Pons (tissue), 1 donor: Measurements from ENCODE around the gene UXS1.
"Not testable (repeated sequence)": the region's sequence is repeated elsewhere in the genome, so short reads cannot be mapped to it uniquely, and the experiment has no call there.

Experiments
- DNase-seq: peaks from one replicate; pipeline ENCODE4 v3.0.0-alpha.2; 2016; ENCODE audit warnings: low spot score

The UXS1 gene

GRCh38 chr2:106193977-106194778 lies at the start of gene UXS1:
Gene UXS1 (minus strand): TSS chr2:106194301. CDS start chr2:106194241, 60 bp downstream.
- DNase-seq: peak; percentile 95

GRCh38 chr2:106239491-106239890 lies 45.4 kb upstream of the UXS1 start:
- not testable (repeated sequence) for DNase-seq

DNA sequence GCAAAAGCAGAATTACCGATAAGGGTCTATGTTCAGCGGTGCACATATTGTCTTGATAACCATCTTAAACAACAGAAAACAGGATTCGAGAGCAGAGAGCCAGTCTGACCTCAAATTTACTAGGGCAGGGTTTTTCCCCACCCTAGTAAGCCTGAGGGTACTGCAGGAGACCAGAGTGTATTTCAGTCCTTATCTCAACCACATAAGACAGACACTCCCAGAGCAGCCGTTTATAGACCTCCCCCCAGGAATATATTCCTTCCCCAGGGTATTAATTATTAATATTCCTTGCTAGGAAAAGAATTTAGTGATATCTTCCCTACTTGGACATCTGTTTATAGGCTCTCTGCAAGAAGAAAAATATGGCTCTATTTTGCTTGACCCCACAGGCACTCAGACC lies 41.3 kb upstream of the UXS1 start:
- not testable (repeated sequence) for DNase-seq

GRCh38 chr2:106233350-106233706 lies 39.2 kb upstream of the UXS1 start:
- DNase-seq: no peak

GRCh38 chr2:106232638-106233349 lies 38.7 kb upstream of the UXS1 start:
- peak; percentile 24 for DNase-seq

DNA sequence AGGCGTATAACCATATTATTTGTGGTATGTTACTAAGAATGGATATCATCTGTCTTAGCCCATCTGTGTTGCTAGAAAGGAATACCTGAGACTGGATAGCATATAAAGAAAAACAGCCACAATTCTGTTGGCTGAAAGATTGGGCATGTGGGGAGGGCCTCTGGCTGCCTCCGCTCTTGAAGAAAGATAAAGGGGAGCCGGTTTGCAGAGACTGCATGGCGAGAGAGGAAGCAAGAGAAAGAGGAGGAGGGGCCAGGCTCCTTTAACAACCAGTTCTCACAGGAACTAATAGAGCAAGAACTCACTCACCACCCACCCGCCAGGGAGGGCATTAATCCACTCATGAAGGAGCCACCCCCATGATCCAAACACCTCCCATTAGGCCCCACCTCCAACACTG lies 29.2 kb upstream of the UXS1 start:
- no peak for DNase-seq

DNA sequence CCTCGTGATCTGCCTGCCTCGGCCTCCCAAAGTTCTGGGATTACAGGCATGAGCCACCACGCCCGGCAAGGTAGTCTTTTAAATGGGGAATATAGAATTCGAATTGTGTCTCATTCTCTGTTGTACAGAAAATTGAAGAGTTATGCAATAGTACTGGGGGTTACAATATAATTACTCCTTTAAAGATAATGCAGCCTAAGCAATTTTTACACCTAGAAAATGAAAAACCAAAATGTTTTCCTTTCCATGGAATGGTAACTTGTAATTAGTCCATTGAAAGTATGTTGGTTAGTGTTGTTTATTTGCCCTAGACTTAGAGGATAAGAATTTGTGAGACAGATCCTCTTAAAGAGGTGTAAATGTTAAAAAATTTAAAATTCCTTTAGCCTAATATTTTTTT lies 28.0 kb upstream of the UXS1 start:
- not testable (repeated sequence) for DNase-seq

GRCh38 chr2:106219813-106220212 lies 25.7 kb upstream of the UXS1 start:
- no peak for DNase-seq

DNA sequence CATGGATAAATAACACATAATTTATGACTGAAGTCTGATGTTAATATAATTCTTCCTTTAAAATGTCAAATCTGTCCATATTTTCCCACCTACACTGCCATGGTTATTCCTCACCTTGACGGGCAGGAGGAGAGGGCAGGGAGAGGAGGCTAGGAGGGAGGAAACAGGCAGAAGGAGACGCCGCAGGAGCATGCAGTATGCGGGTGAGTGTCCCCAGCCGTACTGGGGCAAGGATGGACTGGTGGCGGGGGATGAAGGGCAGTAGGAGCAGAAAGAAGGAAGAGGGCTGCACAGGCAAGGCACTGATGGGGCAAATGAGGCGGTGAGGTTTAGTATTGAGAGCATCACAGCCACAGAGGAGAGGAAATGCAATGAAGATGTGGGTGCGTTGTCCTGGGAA lies 25.1 kb upstream of the UXS1 start:
- DNase-seq: not testable (repeated sequence)

GRCh38 chr2:106208874-106209273 lies 14.8 kb upstream of the UXS1 start:
- DNase-seq: no peak

DNA sequence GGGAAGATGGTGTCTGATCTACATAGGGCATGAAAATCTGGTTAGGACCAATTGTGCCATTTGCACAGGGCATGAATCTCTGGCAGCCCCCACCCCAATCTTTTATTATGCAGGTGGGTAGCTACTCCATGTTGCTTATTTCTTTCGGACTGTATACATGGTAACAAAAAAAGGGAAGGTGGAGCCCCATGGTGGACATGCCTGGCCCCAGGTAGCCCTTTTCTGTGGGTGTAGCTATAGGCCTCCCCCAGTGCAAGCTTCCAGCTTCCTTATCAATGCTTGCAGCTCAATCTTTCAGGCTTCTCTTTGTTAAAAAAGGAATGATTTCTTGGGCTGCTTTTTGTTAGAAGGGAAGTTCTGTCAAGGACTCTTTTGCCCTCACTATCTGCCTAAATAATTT lies 14.3 kb upstream of the UXS1 start:
- no peak for DNase-seq

DNA sequence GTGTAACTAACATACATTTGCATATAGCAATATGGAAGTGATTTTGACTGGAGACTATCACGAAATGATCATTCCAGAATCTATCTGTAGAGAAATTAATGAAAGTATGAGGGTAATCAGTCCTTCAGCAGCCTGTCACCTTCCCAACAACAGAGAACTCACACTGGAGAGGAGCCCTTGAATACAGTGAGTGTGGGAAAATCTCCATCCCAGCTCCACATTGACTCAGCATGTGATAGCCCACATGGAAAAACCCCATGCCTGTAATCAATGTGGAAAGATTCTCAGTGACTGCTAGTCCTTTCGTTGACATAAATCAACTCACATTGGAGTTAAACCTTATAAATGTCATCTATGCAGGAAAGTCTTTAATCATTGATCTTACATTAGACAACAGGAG lies 13.1 kb upstream of the UXS1 start:
- no peak for DNase-seq

DNA sequence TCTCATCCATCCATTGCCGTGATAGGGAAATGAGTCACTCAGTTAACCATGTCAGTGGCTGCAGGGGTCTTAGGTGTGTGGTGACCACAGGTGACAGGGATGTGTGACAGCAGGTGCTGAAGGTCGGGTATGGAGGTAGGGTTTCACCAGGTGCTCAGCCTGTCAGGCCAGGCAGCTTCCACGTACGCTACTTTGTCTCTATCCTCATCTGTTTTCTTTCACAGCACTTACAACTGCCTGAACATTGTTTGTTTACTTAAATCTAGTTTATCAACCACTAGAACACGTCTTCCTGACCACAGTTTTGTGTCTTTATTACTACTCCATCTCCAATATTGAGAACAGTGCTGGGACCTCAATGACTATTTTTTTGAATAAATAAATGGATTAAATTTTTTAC lies 11.4 kb upstream of the UXS1 start:
- no peak for DNase-seq

DNA sequence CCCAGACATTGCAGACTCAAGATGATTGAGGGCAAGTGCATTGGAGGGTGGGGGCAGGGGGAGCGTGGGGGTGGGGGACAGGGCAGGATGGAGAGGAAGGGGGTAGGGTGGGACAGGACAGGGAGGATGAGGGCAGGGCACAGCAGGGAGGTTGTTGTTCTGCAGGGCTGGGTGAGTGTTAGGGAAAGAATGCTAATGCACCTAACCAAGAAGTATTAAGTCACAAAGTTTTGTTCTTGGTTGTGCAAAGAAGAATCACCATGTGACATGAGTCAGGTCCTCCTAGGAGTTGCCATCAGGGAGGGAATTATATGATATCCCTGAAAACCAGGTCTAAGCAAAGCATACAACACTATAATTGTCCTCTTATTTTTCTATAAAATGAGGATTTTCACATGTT lies 10.4 kb upstream of the UXS1 start:
- not testable (repeated sequence) for DNase-seq

DNA sequence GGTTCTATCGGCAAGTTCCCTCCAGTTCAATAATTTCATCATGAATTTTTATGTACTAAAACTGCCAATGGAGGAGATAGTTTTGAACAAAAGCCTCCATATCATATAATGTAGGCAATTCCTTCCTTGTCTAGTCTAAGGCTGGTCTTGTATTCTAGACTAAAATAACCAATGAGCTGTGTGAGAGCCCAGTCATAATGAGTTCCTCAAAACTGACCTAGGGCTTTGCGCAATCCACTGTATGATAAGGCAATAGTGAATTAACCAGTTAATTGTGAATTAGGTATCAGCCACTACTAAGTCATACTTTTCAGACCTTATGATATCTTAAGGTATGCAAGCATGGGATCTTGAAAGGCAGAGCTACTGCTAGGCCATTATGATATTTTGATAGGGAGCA lies 7.6 kb upstream of the UXS1 start:
- no peak for DNase-seq

DNA sequence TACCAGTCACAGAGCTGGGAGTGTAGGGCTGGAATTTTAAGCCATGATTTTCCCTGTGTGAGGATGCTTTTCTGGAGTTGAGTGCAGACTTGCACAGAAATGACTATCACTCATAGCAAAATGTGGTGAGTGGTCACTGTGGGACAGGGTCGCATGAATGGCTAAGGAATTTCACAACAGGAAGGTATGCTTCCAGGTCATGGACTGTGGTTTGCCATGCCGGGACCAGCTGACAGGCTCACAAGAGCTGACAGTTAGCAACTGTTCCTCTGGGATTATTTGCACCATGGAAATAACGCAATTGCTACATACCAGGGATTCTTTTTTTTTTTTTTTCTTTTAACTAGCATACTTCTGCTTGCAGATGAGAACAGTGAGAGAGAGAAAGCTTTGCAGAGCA lies 3.8 kb upstream of the UXS1 start:
- DNase-seq: no peak

- DNase-seq: no peak
These were observed 1.9 kb upstream of the UXS1 start for GRCh38 chr2:106195981-106196380.

DNA sequence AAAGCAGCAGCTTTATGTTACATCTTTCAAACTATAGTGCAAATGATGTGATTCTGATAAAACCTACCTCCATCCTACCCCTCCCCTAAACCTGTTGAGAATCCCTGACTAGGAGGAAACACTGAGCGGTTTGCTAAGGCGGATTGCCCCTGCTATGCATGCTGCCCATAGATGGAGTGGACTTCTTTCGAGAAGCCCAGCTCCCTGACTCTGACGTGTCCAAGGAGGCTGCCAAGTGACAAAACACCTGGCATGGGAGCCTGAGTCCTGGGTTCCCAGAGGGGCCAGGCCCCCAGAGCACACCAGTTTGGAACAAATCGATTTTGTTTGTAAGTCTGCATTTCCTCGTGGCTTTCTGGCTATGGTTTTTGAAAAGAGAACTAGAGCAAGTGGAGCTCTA lies 1.4 kb upstream of the UXS1 start:
- DNase-seq: peak; percentile 6

DNA sequence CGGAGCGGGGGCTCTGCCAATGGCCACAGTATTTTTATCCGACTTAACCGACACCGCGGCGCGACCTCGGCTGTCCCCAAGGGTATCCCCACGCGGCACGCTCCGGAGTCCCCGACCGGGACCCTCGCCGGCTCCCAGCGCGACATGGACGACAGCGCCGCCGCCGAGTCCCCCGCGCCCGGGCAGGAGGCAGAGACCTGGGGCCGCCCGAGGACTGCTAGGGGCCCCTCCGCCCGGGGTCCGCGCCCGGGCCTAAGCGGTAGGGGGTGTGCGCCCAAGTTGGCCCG lies 468 bp downstream of the UXS1 start:
- no peak for DNase-seq

- peak; percentile 48 for DNase-seq
These were observed 1.1 kb downstream of the UXS1 start for GRCh38 chr2:106192752-106193689.

DNA sequence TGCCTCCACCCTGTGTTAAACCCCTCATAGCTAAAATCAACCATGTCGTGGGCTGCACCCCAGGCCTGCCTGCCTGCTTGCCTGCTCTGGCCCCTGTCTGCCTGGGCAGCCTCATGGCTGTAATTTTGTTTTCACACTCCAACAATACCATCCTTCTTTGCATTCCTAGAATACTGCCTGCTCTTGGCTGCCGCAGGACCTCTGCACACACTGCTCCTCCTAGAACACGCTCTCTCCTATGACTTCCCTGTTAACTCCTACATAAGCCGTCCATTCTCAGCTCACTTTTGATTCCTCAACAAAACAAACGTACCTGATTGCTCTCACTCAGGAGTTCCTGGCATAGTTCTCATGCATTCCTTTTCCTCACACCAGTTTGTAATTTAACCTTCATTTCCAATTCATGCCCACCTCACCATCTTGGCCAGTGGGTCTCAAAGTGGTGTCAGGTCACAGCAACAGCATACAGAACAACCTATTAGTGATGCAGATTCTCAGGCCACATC lies 2.5 kb downstream of the UXS1 start:
- no peak for DNase-seq

DNA sequence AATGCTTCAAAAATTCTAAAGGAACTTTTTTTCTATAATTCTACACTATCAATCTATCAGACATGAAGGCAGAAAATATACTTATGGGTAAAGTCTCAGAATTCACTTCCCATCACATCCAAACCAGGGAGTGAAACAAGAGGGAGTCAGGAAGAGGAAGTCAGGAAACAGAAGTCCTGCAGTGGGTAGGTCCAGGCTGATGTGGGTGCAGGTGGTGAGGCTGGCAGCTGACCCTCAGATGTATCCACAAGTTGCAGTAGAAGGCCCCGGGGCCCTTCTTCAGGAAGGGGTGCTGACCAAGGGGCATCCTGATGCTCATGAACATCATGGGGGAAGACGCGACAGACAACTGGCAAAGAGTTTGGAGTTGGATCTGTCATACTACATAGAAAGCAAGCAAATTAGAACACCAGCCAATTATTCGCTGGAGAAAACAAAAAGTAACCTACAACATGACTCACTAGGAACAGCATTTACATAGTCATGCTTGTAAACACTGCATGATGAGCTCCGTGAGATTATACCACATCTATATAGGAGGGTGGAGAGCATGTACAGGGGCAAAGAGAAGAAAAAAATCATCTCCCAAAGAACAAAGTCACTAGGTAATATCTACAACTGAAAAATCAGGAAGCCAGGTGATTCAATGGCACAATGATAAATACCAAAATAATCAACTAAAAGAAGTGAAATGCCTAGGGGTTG lies 4.2 kb downstream of the UXS1 start:
- DNase-seq: no peak
